K562 (cell line): ENCODE measurements around the gene CCSER2. TPM values are rescaled to one million over a fixed set of nuclear protein-coding genes. Genes with fewer than 3 reads are reported as not detected.

Source experiments
- ATAC-seq: fragments of 200-7000 bp; cut with Tn5 transposase; 3 replicates; pipeline ENCODE4 v1.9.1; 2020; ENCODE audit warnings: moderate library complexity
- BruUV-seq: library from RNA; stranded (reverse); fragments of 400-500 nt; replicated peaks from 2 replicates; lab custom pipeline; 2021; lab: Mats Ljungman, UMichigan
- CTCF ChIA-PET: fragments of 300-600 bp; formaldehyde crosslinking; extraction: SDS; loops from one replicate; lab custom pipeline; 2021; ENCODE audit warnings: low intra/inter-chr PET ratio; lab: Yijun Ruan, JAX
- POLR2A ChIA-PET: fragments of 300-600, 350-650 bp; sonication (Branson Sonifier 250); formaldehyde crosslinking; extraction: SDS; loops from one replicate; lab custom pipeline; 2021; ENCODE audit warnings: antibody characterized with exemption, inconsistent platforms; lab: Yijun Ruan, JAX
- DNase-seq, 4 experiments: peaks; one replicate each; pipeline versions ENCODE4 v3.0.0 to v3.0.0-alpha.2; 2011 to 2018; ENCODE audit warnings: low spot score in 3 of 4, mixed read lengths in 3 of 4; ENCODE audit errors: extremely low read depth in 1 of 4
- FAIRE-seq: peaks from 2 replicates; lab custom pipeline; 2011; peaks lifted over from hg19 to GRCh38; lab: Jason Lieb, UNC
- H2AFZ ChIP-seq: 2 replicates; pipeline ENCODE4 v1.6.0; 2011; ENCODE audit warnings: low read depth, low read length, control low read depth, inconsistent platforms
- H3K27ac ChIP-seq: fragments of 200-600 bp; 3 replicates; pipeline ENCODE4 v1.8.0; 2011; ENCODE audit warnings: low read depth, mild to moderate bottlenecking, control low read depth, inconsistent platforms, low read length, moderate library complexity, mixed read lengths; ENCODE audit errors: extremely low read depth
- H3K27me3 ChIP-seq, 2 experiments: fragments of 300-600 bp in 1 of 2; 2 replicates in 1 of 2; 3 replicates in 1 of 2; pipeline versions ENCODE4 v1.6.0 to v1.8.0; 2011; ENCODE audit warnings: inconsistent platforms in 2 of 2, low read length in 2 of 2, mild to moderate bottlenecking in 1 of 2, mixed read lengths in 1 of 2, moderate library complexity in 1 of 2; ENCODE audit not compliant: control insufficient read depth in 2 of 2, insufficient read depth in 2 of 2
- H3K36me3 ChIP-seq: fragments of 300-600 bp; 3 replicates; pipeline ENCODE4 v1.8.0; 2011; ENCODE audit warnings: mild to moderate bottlenecking, low read length, inconsistent platforms; ENCODE audit not compliant: control insufficient read depth, insufficient read depth
- H3K4me1 ChIP-seq, 2 experiments: fragments of 200-600 bp in 1 of 2; replicated peaks in 1 of 2; 2 replicates in 1 of 2; 3 replicates in 1 of 2; pipeline versions ENCODE4 v1.5.1 to v1.8.0; 2011; ENCODE audit warnings: inconsistent platforms in 2 of 2, low read length in 2 of 2, mild to moderate bottlenecking in 1 of 2, mixed read lengths in 1 of 2, moderate library complexity in 1 of 2; ENCODE audit not compliant: control insufficient read depth in 2 of 2, insufficient read depth in 2 of 2
- H3K4me2 ChIP-seq: 2 replicates; pipeline ENCODE4 v1.6.1; 2011; ENCODE audit warnings: low read length, control low read depth, inconsistent platforms, mixed read lengths; ENCODE audit not compliant: insufficient read depth
- H3K4me3 ChIP-seq: fragments of 200-600 bp; sonication (generic), shearing (Covaris generic); 2 replicates; pipeline ENCODE4 v1.5.1; 2016; ENCODE audit warnings: control low read depth, inconsistent platforms
- H3K79me2 ChIP-seq: fragments of 200-600 bp; 3 replicates; pipeline ENCODE4 v1.8.0; 2011; ENCODE audit warnings: low read length, inconsistent platforms; ENCODE audit not compliant: control insufficient read depth, insufficient read depth
- H3K9ac ChIP-seq, 2 experiments: 2 replicates each; pipeline versions ENCODE4 v1.6.0 to v1.6.1; 2011; ENCODE audit warnings: low read depth in 2 of 2, low read length in 2 of 2, control low read depth in 1 of 2, inconsistent platforms in 1 of 2, mild to moderate bottlenecking in 1 of 2, mixed read lengths in 1 of 2; ENCODE audit not compliant: insufficient read depth in 1 of 2
- H3K9me1 ChIP-seq: one replicate; pipeline ENCODE4 v1.6.0; 2011; ENCODE audit warnings: inconsistent platforms, mild to moderate bottlenecking, low read length, moderate library complexity; ENCODE audit not compliant: control insufficient read depth, insufficient read depth
- H3K9me3 ChIP-seq: replicated peaks from 2 replicates; pipeline ENCODE4 v1.5.1; 2011; ENCODE audit warnings: low read depth, low read length, inconsistent platforms; ENCODE audit not compliant: control insufficient read depth, insufficient read depth
- H4K20me1 ChIP-seq: replicated peaks from 2 replicates; pipeline ENCODE4 v1.6.1; 2011; ENCODE audit warnings: low read length, inconsistent platforms, mixed read lengths; ENCODE audit not compliant: control insufficient read depth, insufficient read depth
- CREB3 ChIP-seq: fragments of 450-650 bp; conservative IDR thresholded peaks from 2 replicates; pipeline ENCODE4 v1.6.1; 2016; ENCODE audit warnings: missing genetic modification characterization, low read depth, mild to moderate bottlenecking, missing compliant biosample characterization, moderate library complexity
- CUX1 ChIP-seq: fragments of 200-800 bp; sonication (Bioruptor generic); IDR thresholded peaks from 2 replicates; pipeline ENCODE4 v1.6.1; 2016; ENCODE audit warnings: missing genetic modification characterization, missing compliant biosample characterization
- ERF ChIP-seq: fragments of 450-650 bp; formaldehyde crosslinking; IDR thresholded peaks from 2 replicates; pipeline ENCODE4 v1.4.0; 2020; ENCODE audit warnings: mild to moderate bottlenecking, mixed read lengths
- HNRNPK ChIP-seq: fragments of 200-400 bp; formaldehyde crosslinking; IDR thresholded peaks from one replicate; pipeline ENCODE4 v1.6.1; 2018; ENCODE audit warnings: mild to moderate bottlenecking, low read depth, low read length; ENCODE audit not compliant: poor library complexity, severe bottlenecking
- ILF3 ChIP-seq: fragments of 450-650 bp; IDR thresholded peaks from 2 replicates; pipeline ENCODE4 v1.6.1; 2018; ENCODE audit warnings: antibody characterized with exemption, mild to moderate bottlenecking, moderate library complexity, borderline replicate concordance
- NCOA6 ChIP-seq: fragments of 450-650 bp; IDR thresholded peaks from 2 replicates; pipeline ENCODE4 v1.6.1; 2017; ENCODE audit warnings: mild to moderate bottlenecking
- NFYB ChIP-seq: IDR thresholded peaks from 2 replicates; pipeline ENCODE4 v1.6.1; 2011; ENCODE audit warnings: mild to moderate bottlenecking, moderate library complexity; ENCODE audit not compliant: insufficient read length; ENCODE audit errors: extremely low read depth
- PTRF ChIP-seq: fragments of 450-650 bp; IDR thresholded peaks from 2 replicates; pipeline ENCODE4 v1.6.1; 2016; ENCODE audit warnings: mild to moderate bottlenecking, missing genetic modification characterization, missing compliant biosample characterization
- PURB ChIP-seq: sonication (generic); formaldehyde crosslinking; IDR thresholded peaks from 2 replicates; pipeline ENCODE4 v1.9.0; 2021; ENCODE audit warnings: low read depth, mild to moderate bottlenecking, missing genetic modification reagents
- RUNX1 ChIP-seq: sonication (generic); IDR thresholded peaks from 2 replicates; pipeline ENCODE4 v1.6.1; 2016; ENCODE audit warnings: antibody characterized with exemption, low read depth
- ZBTB12 ChIP-seq: fragments of 250-450 bp; sonication (Bioruptor Pico); IDR thresholded peaks from 2 replicates; pipeline ENCODE4 v1.4.0; 2020
- ZBTB7A ChIP-seq: IDR thresholded peaks from 2 replicates; pipeline ENCODE4 v1.6.1; 2011; ENCODE audit warnings: low read depth, mild to moderate bottlenecking, low read length, moderate library complexity, borderline replicate concordance; ENCODE audit not compliant: control insufficient read depth
- ZNF707 ChIP-seq: fragments of 250-450 bp; sonication (Bioruptor Pico); conservative IDR thresholded peaks from 2 replicates; pipeline ENCODE4 v1.8.0; 2022; ENCODE audit warnings: inconsistent platforms, mild to moderate bottlenecking, moderate library complexity
- WGBS: fragments of 100-300 bp; shearing (Covaris generic); methylation state at CpG from one replicate; pipeline ENCODE4 v1.1.6; 2016; ENCODE audit warnings: low coverage, mixed read lengths; ENCODE audit not compliant: insufficient coverage; ENCODE audit errors: missing lambda C conversion rate; 5-methylcytosine and 5-hydroxymethylcytosine counted together
- in situ Hi-C: fragments of 300-500 bp; cut with MboI; formaldehyde crosslinking; loops from 4 replicates; pipeline ENCODE4 v1.15.0; 2018; ENCODE audit warnings: inconsistent platforms, mixed read lengths
- intact Hi-C: fragments of 100-400 bp; cut with micrococcal nuclease; formaldehyde crosslinking; loops from 2 replicates; pipeline ENCODE4 v1.14.2; 2022
- polyA plus RNA-seq, 8 experiments: library from polyadenylated mRNA; depleted of rRNA in 4 of 8; stranded (reverse) in 5 of 8; unstranded in 3 of 8; fragments of >200 nt; fragmentation: Nextera tagmentation in 2 of 8; fragmentation: Illumina TruSeq in 1 of 8; extraction: Ambion mirVana in 2 of 8; extraction: Trizol in 1 of 8; gene quantifications; 2 replicates each; pipeline versions ENCODE4 v1.2.1 to v1.2.3, GENCODE V29; 2011 to 2014; ENCODE audit warnings: inconsistent platforms in 1 of 8, missing spikeins in 1 of 8
- total RNA-seq, 7 experiments: library from RNA; depleted of rRNA in 6 of 7; stranded (reverse); fragments of >200 nt in 6 of 7; fragmentation: Illumina TruSeq in 2 of 7; extraction: Trizol in 2 of 7; gene quantifications; 2 replicates each; pipeline versions ENCODE4 v1.2.1 to v1.2.3, GENCODE V29; 2011 to 2021; ENCODE audit warnings: low replicate concordance in 1 of 7

CCSER2 gene
- total and polyA plus RNA-seq, 9 of the 15 experiments (the other 6 are each of a cell fraction or from before 2014, with no cell fraction given) = 2.7 to 15.1 (median 9.7) TPM

- H3K4me1 ChIP-seq = peaks cover 0 to 2% of the 10 kb centered on the region in 2 experiments; a peak in 1 of 5 replicates
- ChIA-PET CTCF (no interaction called here), POLR2A (interaction anchor here (1.1 kb wide), 1 partner anchor 11 kb away, joined by 3 read pairs; no protein-coding TSS in a partner anchor)
- no peak overlapping the region for H3K9ac ChIP-seq
- ATAC-seq (no peak), FAIRE-seq (no peak), DNase-seq (no peak)
- intact Hi-C loops (loop anchor here (5.0 kb wide), 1 partner anchor 68 kb away; no protein-coding TSS in a partner anchor), in situ Hi-C loops (no loop called here)
- BruUV-seq = no TSS peak
- H4K20me1 ChIP-seq = no peaks in the 10 kb centered on the region
- no peak overlapping the region for H3K4me2 ChIP-seq
- no peak overlapping the region for H3K27ac ChIP-seq
- no peaks in the 10 kb centered on the region for H3K36me3 ChIP-seq
- H3K9me3 ChIP-seq = no peaks in the 10 kb centered on the region
- no peaks in the 10 kb centered on the region for H3K9me1 ChIP-seq
- 58% methylated on average over 4 of the region's 4 CpGs for WGBS
- no peak overlapping the region for H3K4me3 ChIP-seq
- H2AFZ ChIP-seq = no peak overlapping the region
- H3K79me2 ChIP-seq = no peaks in the 10 kb centered on the region; the same call in 2 of the 3 replicates
- no peaks in the 10 kb centered on the region for H3K27me3 ChIP-seq
- TF ChIP-seq ILF3 (no peak), RUNX1 (no peak), NFYB (no peak), HNRNPK (no peak), NCOA6 (no peak), PURB (CRISPR knock-in tag) (no peak), PTRF (tag) (no peak), ERF (CRISPR knock-in tag) (no peak), ZBTB7A (no peak), ZBTB12 (CRISPR knock-in tag) (no peak), CUX1 (CRISPR knock-in tag) (no peak), ZNF707 (no peak), CREB3 (tag) (no peak)
Measured at GRCh38 chr10:84354623-84355022, 26.2 kb downstream of the CCSER2 start.
